Body of pancreas (tissue), 4 donors: Measurements from ENCODE around the gene SPARCL1.

Experiments
- POLR2A ChIP-seq, 3 donors: fragments of 450-650 bp; IDR thresholded peaks; one replicate each; pipeline ENCODE4 v1.6.1; 2016; ENCODE audit warnings: antibody characterized with exemption in 3 of 3, mild to moderate bottlenecking in 2 of 3
- TF ChIP-seq, protein P1 (sequence below), 7 experiments: fragments of 450-650 bp in 4 of 7; fragments of 200-600 bp in 3 of 7; sonication (generic) in 3 of 7; IDR thresholded peaks; one replicate each; pipeline ENCODE4 v1.5.1; 2016 to 2019; ENCODE audit warnings: antibody characterized with exemption in 7 of 7

DNA sequence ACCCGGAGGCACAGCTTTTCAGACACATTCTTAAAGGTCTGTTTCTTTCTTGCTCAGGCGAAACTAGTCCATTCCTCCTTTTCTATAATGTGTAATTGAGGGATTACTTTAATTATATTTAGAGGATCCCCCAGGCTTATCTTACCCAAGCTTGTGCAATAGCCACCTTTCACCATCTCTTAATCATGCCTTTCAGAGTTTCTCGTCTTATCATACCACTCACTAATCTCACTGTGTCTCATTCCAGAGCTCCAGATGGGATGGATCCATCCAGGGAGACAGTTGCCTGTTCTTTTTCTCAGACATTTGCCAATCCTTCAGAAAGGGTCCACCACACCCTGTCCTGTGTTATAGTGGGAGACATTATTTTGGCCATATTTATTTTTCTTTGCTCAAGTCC, 12.5 kb downstream of the SPARCL1 start:
- no peak for TF ChIP-seq POLR2A (IDR thresholded peaks at IDR 0.05)
- TF ChIP-seq, protein P1, sequence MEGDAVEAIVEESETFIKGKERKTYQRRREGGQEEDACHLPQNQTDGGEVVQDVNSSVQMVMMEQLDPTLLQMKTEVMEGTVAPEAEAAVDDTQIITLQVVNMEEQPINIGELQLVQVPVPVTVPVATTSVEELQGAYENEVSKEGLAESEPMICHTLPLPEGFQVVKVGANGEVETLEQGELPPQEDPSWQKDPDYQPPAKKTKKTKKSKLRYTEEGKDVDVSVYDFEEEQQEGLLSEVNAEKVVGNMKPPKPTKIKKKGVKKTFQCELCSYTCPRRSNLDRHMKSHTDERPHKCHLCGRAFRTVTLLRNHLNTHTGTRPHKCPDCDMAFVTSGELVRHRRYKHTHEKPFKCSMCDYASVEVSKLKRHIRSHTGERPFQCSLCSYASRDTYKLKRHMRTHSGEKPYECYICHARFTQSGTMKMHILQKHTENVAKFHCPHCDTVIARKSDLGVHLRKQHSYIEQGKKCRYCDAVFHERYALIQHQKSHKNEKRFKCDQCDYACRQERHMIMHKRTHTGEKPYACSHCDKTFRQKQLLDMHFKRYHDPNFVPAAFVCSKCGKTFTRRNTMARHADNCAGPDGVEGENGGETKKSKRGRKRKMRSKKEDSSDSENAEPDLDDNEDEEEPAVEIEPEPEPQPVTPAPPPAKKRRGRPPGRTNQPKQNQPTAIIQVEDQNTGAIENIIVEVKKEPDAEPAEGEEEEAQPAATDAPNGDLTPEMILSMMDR (IDR thresholded peaks at IDR 0.05), result no peak
